Coronary artery (tissue), 2 donors: ENCODE results near the gene NKTR.
A peak's percentile ranks its signal among the peaks of the same experiment; 100 is the strongest.

Experiments used
- DNase-seq: peaks from one replicate; pipeline ENCODE4 v3.0.0-alpha.2; 2017; ENCODE audit warnings: low spot score
- H3K27ac ChIP-seq, 2 donors: fragments of 200-600 bp; sonication (generic); one replicate each; pipeline ENCODE4 v1.5.1; 2016 to 2019
- H3K4me3 ChIP-seq: fragments of 200-600 bp; sonication (generic); 2 replicates; pipeline ENCODE4 v1.5.1; 2016; ENCODE audit warnings: mild to moderate bottlenecking, moderate library complexity
- CTCF ChIP-seq: fragments of 200-600 bp; sonication (generic); IDR thresholded peaks from one replicate; pipeline ENCODE4 v1.5.1; 2019; ENCODE audit warnings: antibody characterized with exemption

Gene NKTR

GRCh38 chr3:42649783-42650182, 49.3 kb downstream of the NKTR start:
- DNase-seq, result no peak
- TF ChIP-seq CTCF, result no peak
- H3K4me3 ChIP-seq, result no peak overlapping the region
- peak overlapping the region in 1 of 2 donors; percentile 20 for H3K27ac ChIP-seq

- peak; percentile 75 for DNase-seq
- TF ChIP-seq CTCF, result no peak
- H3K27ac ChIP-seq, result peak overlapping the region; percentile 98 to 99
- H3K4me3 ChIP-seq, result peak overlapping the region; percentile 98
These were observed 51.0 kb downstream of the NKTR start for GRCh38 chr3:42651248-42652091.

- H3K4me3 ChIP-seq, result peak overlapping the region; percentile 98
- peak overlapping the region; percentile 98 to 99 for H3K27ac ChIP-seq
- DNase-seq, result peak; percentile 74
- no peak for TF ChIP-seq CTCF
These were observed 51.7 kb downstream of the NKTR start for GRCh38 chr3:42652251-42652610.

GRCh38 chr3:42652611-42653302, 52.3 kb downstream of the NKTR start:
- Histone ChIP-seq H3K4me3 (peak overlapping the region; percentile 98), H3K27ac (peak overlapping the region; percentile 98 to 99)
- peak; percentile 91 for DNase-seq
- TF ChIP-seq CTCF, result no peak

GRCh38 chr3:42653303-42653559, 52.7 kb downstream of the NKTR start:
- Histone ChIP-seq H3K27ac (peak overlapping the region; percentile 98 to 99), H3K4me3 (peak overlapping the region; percentile 98)
- TF ChIP-seq CTCF, result no peak
- no peak for DNase-seq

- DNase-seq, result peak; percentile 89
- peak within 1 kb of the TSS; percentile 98 for H3K4me3 ChIP-seq
- TF ChIP-seq CTCF, result no peak
- H3K27ac ChIP-seq, result peak within 1 kb of the TSS; percentile 98 to 99
These were observed 53.3 kb downstream of the NKTR start, which contains the start of gene ZBTB47 for GRCh38 chr3:42653560-42654330. Gene ZBTB47, plus strand, starts transcription at chr3:42653697. Its CDS starts 4,659 bp downstream, at chr3:42658356.
